Fibroblast of mammary gland (primary cell): ENCODE measurements around the gene NAA80.

ENCODE experiments used
- DNase-seq: peaks from one replicate; pipeline ENCODE4 v3.0.0-alpha.2; 2010; ENCODE audit warnings: low read depth
- H3K4me3 ChIP-seq: 2 replicates; pipeline ENCODE4 v1.5.1; 2011; ENCODE audit warnings: low read depth, mild to moderate bottlenecking, low read length, moderate library complexity; ENCODE audit not compliant: control insufficient read depth
- CTCF ChIP-seq: conservative IDR thresholded peaks from 2 replicates; pipeline ENCODE4 v1.5.1; 2011; ENCODE audit warnings: low read depth, low read length, inconsistent platforms; ENCODE audit not compliant: control insufficient read depth, insufficient read depth

The NAA80 gene, protein sequence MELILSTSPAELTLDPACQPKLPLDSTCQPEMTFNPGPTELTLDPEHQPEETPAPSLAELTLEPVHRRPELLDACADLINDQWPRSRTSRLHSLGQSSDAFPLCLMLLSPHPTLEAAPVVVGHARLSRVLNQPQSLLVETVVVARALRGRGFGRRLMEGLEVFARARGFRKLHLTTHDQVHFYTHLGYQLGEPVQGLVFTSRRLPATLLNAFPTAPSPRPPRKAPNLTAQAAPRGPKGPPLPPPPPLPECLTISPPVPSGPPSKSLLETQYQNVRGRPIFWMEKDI

DNA sequence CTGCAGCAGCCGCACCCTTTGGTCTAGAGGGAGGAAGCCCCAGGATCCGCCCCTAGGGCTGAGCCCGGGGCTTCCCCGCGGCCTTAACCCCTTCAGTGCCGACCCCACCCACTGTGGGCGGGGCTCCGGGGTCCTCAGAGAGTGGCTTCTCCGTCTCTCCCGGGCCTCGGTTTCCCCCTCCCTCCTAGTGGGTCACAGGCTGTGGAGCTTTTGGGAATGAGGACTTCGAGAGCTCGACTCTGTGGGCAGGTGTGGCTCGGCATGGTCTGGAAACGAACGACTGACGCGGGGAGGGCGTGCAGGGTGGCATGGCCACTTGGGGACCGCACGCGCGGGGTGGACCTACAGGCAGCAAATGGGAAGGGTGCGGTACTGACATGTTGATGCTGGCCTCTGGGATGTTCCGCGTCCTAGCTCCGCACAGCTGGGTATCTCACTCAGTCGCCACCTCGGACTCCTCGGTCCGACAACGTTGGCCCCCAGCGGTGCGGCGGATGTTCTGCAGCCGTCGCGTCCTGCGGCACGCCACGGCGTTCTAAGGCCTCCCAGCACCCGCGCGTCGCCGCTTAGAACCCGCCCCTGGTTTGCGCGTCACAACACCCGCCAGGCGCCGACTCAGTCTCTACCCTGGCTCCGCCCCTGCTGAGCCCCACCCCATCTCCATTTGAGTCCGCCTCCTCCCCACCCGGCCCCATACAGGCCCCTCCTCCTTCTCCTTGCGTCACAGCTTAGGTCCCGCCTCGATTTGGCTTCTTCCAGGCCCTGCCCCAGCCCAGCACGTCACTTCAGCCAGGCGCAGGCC is at the start of gene NAA80, which contains the start of gene HYAL3:
NAA80 (minus strand) TSS at position 570 of the 802 bp plus-strand sequence. CDS start 1,942 bp downstream, outside the sequence.
HYAL3 (minus strand) TSS at position 570 of the 802 bp plus-strand sequence. CDS start 3,803 bp downstream, outside the sequence.
- TF ChIP-seq CTCF = peak; percentile 0
- DNase-seq = peak; percentile 99
- peak within 1 kb of the TSS; percentile 86 for H3K4me3 ChIP-seq

GRCh38 chr3:50347187-50347813 is 48.1 kb upstream of the NAA80 start:
- peak; percentile 75 for DNase-seq
- H3K4me3 ChIP-seq = no peak overlapping the region

GRCh38 chr3:50345586-50346234 is 46.5 kb upstream of the NAA80 start, which contains the start of gene ZMYND10:
TSS of gene ZMYND10 (minus strand) at chr3:50345732. CDS start at chr3:50345579, 153 bp downstream.
- H3K4me3 ChIP-seq = peak within 1 kb of the TSS; percentile 42
- no peak for TF ChIP-seq CTCF
- DNase-seq = peak; percentile 59

More at GRCh38 chr3:50347187-50347813, 48.1 kb upstream of the NAA80 start:
- TF ChIP-seq CTCF = peak; percentile 58

DNA sequence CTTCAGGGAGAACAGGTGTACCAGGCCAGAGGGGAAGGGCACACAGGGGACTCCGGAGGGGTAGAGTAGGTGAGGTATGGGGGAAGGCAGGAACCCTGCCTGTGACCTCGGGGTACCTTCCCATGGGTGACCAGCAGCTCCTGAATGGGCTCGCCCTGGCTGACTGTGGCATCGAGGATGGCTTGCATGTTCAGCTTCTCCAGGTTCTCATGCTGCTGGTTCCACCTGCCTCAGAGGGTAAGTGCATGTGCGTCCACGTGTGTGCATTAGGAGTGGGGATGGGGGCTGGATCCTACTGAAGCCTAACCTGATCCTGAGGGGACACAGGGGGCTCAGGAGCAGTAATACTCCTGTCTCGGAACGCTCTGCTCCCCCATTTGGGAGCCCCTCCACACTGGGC is 45.8 kb upstream of the NAA80 start:
- TF ChIP-seq CTCF = no peak
- no peak for DNase-seq
- peak overlapping the region; percentile 42 for H3K4me3 ChIP-seq

GRCh38 chr3:50342813-50343633 is 43.8 kb upstream of the NAA80 start:
- no peak overlapping the region for H3K4me3 ChIP-seq
- TF ChIP-seq CTCF = no peak

More at GRCh38 chr3:50342813-50343633, 43.8 kb upstream of the NAA80 start:
- DNase-seq = no peak
